Stimulated activated CD8-positive, alpha-beta memory T cell treated with anti-CD3 and anti-CD28 coated beads, Interleukin-7, amount 100 ng/mL, for 24 hours (primary cell): ENCODE results near the gene VDAC1.
"Not testable (repeated sequence)": the region's sequence is repeated elsewhere in the genome, so short reads cannot be mapped to it uniquely, and the experiment has no call there.

Experiments used
- DNase-seq: peaks from one replicate; pipeline ENCODE4 v3.0.0-alpha.2; 2020; ENCODE audit warnings: low read depth

The VDAC1 gene

DNA sequence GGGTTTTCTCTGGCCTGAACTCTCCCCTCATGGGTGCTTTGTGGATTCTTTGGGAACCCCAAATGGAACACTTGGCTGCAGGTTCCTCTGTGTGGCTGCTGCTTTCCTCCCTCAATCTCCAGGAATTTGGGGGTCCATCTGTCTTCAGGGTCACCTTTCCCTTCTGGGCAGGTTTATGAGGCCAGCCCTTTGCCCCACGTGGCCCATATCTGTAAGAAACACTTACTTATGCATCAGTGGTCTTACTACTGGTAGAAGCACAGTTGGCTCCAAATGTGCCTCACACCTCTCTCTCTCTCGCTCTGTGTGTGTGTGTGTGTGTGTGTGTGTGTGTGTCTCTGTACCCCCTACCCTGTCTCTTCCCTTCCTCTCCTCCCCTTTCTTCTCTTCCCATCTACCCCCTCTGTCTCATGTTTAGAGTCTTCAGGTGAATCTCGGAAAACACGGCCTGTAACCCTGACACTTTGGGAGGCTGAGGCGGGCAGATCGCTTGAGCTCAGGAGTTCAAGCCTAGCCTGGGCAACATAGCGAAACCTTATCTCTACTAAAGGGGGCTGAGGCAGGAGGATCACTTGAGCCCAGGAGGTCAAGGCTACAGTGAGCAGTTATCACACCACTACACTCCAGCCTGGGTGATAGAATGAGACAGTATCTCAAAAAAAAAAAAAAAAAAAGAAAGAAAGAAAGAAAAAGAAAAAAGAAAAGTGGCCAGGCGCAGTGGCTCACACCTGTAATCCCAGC is 63.1 kb downstream of the VDAC1 start:
- no peak for DNase-seq

DNA sequence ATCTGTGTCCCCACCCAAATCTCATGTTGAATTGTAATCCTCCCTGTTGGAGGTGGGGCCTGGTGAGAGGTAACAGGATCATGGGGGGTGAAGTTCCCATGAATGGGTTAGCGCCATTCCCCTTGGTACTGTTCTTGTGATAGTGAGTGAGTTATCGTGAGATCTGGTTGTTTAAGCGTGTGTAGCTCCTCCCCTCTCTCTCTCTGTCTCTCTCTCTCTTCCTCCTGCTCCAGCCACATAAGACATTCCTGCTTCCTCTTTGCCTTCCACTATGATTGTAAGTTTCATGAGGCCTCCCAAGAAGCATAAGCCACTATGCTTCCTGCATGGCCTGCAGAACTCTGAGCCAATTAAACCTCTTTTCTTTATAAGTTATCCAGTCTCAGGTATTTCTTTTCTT is 65.1 kb downstream of the VDAC1 start:
- no peak for DNase-seq

DNA sequence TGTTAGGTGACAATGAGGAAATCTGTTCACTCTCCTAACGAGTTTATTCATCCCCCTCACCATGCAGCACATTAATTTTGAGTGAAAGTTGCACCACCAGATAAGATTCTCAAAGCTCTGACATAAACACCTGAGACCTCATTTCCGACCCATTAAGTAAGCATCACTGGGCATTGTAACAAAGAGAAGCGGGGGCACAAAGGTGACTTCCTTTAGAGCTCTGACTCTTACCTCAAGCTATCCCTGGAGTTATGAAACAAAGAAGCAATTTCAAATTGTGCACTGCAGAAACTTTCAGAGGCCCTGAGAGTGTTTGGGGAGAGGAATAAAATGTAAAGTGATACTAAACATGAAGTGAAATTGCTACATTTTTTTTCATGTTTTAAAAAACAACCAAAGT is 65.8 kb downstream of the VDAC1 start:
- no peak for DNase-seq

DNA sequence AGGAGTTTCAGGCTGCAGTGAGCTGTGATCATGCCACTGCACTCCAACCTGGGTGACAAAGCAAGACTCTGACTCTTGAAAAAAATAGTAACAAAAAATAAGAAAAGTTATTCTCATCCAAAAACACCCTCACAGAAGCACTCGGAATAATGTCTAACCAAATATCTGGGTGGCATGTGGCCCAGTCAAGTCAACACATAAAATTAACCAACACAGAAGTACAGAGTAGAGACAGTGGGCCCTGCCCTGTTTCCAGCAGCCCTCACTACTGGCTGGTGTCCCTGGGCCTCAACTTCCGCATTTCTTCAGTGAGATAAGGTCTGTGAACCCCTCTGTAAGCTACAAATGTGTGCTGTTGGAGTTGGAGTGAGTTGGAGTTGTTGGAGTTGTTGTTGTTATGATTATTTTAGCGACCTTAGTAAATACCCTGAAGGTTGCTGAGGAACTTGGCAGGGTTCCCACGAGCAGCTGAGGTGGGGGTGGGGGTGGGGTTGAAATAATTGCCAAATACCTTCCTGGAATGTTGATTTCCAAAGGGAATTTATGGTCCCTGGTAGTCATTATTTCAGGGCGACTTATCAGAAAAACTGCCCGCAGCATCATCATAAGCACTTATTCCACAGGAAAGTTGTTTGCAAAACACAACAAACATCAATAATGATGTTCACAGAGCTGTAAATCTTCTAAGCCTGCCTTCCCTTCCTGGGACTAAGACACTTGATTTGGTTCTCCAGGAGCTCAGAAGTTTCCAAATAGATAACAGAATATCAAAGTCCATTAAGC is 66.5 kb downstream of the VDAC1 start:
- no peak for DNase-seq

DNA sequence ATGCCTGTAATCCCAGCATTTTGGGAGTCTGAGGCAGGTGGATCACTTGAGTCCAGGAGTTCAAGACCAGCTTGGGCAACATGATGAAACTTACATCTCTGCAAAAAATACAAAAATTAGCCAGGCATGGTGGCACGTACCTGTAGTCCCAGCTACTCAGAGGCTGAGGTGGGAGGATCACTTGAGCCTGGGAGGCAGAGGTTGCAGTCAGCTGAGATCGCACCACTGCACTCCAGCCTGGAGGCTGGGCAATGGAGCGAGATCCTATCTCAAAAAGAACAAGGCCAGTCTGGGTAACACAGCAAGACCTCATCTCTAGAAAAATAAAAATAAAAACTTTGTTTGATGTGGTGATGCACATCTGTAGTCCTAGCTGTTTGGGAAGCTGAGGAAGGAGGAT is 67.1 kb downstream of the VDAC1 start:
- DNase-seq = not testable (repeated sequence)

DNA sequence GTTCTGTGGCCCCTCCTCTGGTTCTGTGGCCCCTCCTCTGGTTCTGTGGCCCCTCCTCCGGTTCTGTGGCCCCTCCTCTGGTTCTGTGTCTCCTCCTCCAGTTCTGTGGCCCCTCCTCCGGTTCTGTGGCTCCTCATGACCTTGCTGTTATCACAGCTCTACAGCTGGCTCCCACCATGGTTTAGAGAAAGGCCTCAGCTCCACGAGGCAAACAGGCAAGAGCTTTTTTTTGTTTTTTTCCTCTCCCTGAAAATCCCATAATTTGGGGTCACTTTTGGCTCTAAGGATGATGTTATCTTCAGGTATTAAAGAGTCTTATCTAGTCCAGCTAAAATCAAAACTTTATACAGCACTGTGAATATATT is 68.1 kb downstream of the VDAC1 start:
- no peak for DNase-seq

DNA sequence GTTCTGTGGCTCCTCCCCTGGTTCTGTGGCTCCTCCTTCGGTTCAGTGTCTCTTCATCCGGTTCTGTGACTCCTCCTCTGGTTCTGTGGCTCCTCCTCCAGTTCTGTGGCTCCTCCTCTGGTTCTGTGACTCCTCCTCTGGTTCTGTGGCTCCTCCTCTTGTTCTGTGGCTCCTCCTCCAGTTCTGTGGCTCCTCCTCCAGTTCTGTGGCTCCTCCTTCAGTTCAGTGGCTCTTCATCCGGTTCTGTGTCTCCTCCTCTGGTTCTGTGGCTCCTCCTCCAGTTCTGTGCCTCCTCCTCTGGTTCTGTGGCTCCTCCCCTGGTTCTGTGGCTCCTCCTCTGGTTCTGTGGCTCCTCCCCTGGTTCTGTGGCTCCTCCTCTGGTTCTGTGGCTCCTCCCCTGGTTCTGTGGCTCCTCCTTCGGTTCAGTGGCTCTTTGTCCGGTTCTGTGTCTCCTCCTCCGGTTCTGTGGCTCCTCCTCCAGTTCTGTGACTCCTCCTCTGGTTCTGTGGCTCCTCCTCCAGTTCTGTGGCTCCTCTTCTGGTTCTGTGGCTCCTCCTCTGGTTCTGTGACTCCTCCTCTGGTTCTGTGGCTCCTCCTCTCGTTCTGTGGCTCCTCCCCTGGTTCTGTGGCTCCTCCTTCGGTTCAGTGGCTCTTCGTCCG is 68.7 kb downstream of the VDAC1 start:
- not testable (repeated sequence) for DNase-seq

DNA sequence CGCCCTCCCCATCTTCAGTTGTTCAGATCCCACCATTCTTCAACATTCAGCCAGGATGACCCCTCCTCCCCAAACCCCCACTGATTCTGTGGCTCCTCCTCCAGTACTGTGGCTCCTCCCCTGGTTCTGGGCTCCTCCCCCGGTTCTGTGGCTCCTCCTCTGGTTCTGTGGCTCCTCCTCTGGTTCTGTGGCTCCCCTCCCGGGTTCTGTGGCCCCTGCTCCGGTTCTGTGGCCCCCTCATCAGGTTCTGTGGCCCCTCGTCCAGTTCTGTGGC is 69.2 kb downstream of the VDAC1 start:
- DNase-seq = no peak

DNA sequence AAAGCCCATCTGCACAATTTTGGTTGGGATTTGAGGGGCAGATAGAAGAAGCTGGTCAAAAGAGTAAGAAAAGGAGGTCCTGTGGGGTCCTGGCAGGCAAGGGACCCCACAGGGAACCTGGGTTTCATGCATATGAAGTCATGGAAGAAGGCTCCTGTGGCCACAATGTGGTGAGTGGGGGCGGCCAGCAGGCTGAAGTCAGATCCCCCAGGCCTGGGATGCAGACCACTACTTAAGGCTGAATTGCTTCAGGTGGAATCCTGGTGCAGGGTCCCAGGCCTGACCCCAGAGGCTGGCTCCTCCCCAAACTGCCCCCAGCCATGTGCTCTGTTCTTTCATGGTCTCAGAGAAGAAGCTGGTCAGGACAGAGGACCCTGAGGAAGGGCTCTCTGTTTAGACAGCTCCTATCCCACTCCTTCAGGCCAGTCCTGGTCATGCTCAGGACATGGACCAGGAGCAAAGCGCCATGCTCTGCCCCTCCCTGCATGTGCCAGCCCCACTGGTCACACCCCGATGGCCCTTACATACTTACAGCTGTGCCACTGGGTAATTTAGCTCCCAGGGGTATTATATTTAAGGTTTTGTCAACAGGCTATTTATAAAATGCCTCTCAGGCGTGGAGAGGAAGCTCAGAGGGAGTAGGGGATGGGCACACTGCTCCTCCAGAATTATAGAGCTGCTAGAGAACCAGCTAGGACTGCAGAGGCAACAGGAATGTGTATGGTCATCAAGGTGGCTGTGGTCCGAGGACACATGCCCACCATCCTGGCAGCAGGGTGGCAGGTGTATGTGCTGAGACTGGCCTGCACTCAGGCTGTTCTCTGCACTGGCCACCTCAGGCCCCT is 69.7 kb downstream of the VDAC1 start:
- DNase-seq = no peak

DNA sequence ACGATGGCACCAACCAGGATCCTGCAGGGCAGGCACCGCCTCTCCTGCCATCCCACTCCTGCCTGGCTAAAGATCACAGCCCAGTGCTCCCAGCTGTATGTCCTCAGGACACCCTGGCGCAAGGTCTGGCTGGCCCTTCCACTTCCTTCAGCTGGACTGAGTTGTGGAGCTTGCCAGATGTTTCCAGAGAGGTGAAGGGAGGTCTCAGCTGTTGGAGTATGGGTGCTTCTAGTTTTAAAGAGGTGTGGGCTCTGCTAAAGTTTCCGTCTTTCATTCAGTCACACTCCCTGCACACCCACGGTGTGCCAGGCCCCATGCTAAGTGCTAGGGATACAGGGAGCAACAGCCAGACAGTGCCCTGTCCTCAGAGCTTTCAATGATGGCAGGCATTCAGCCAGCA is 70.5 kb downstream of the VDAC1 start:
- no peak for DNase-seq

DNA sequence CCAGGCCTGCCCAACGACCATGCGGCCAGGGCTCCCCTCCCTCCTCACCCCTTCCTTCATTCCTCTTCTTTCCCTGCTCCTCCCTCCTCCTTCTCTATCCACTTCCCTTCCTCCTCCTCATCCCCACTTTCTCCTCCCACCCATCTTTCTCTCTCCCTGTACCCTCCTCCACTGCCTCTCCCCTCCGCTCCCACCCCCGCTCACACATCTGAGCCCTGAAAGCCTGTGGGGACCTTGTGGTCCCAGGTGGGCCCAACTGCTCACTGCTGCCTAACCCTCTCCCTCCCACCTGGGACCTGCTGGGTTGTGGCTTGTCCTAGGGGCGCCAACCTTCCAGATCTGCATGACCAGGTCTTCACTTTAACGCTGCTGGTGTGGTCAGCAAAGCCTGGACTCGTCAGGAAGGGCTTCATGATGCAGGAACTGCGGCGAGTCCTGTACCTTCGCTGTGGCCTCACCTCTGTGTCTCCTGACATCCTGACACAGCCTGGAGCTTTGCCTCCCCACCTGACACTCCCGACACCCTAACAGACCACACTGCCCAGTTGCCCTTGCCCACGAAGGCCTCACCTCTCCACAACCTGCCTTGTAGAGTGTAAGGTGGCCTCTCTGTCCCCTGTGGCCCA is 71.0 kb downstream of the VDAC1 start:
- DNase-seq = no peak

DNA sequence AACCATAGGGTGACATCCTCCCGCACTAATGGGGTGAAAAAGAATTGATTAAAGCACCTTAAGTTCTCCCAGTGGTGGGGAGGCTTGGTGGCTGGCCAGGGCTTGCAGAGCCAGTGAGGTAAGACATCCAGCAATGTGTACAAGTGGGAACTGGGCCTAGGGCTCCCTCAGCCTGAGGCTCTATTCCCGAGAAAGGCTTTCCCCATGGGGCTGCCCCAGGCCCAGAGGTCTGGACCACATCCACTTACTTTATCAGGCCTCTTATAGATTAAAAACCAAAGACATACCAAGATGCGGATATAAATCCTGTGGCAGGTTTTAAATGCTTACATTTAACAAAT is 71.6 kb downstream of the VDAC1 start:
- no peak for DNase-seq

DNA sequence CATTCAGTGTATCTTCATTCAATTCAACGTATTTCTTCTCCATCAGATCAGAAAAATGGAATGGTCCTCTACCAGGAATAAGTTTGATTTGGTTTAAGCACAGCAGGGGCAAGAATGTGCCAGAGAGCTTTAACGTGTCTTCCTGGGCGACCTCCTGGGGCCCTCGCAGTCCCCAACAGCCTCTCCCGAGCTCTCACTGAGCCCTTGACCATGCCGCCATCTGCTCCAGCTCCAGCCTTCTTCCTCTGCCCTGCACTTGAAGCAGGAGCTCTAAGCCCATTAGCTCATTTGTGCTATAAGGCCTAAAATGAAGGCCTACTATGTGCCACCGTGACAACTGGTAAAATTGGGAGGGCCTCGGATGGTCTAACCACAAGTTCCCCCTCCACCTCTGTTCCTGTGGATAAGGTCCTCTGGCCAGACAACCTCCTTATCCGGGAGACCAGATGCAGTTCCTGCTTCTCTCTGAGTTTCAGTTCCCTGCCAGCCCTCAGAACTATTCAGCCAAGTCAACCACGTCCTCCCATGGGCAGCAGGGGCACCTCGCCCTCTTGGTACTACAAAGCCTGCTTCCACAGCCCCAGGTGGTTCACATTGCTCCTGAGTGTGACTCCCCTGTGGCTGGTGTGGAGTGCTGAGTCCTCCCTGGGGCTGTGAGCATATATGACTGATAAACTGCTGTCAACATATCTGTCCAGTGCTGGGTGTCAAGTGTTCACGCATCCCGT is 72.2 kb downstream of the VDAC1 start:
- no peak for DNase-seq

DNA sequence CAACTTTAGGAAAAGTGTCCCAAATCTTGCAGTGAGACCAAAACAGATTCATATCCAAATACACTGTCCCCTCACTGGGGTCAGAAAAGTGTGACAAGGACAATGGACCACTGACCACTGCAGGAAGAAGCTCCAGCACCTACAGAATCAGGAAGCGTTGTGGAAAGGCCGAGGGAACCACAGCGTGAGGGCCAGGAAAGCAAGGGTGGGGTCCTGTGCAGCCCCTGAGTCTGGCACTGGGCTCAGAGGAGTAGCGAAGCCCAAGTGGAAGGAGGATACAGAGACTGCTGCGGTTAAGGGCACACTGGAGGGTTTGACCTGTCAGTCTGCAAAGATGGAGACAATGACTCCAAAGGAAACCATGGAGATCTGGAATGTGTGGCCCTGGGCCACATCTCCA is 73.2 kb downstream of the VDAC1 start:
- DNase-seq = no peak

DNA sequence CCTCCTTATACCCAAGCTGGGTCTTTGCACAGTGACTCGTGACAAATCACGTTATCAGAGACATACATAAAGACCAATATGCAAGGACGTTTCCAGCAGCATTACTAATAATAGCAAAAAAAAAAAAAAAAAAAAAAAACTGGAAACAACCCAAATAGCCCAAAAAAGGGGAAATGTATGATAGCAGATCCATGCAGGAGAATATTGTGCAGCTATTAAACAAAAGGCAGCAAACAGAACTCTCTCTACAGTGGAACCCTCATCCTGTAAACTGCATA is 74.0 kb downstream of the VDAC1 start:
- DNase-seq = no peak

DNA sequence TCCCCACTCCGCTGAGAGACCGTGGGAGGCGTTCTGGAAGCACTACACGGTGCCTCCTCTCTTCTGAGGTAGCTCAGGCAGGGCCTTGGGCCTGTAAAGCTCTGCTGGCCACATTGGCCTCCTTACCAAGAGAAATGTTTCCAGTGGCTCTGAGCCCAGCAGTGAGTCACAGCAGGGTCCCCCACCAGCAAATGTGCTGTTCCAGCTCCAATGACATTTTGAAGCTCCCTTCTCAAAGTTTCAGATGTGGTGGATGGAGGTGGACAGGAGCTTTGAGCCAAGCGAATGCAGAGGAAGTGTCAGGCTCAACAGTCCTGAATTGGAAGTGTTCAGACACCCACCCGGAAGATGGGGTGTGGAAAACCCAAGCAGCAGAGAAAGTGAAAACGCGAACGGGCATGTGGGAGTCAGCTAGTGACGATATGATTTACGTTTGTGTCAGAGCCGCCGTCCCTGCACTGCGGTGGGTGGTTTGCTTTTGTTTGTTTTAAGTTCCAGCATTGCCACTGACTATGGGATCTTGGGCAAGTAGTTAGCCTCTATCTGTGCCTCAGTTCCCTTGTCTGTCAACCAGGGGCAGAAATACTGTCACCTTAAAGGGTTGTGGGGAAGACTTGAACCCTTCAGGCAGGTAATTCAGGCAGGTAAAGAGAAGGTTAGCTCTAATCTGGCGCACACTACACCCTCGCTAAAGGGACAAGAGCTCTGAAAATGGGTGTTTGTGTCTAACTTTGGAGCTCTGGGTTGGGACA is 74.5 kb downstream of the VDAC1 start:
- peak; percentile 30 for DNase-seq

DNA sequence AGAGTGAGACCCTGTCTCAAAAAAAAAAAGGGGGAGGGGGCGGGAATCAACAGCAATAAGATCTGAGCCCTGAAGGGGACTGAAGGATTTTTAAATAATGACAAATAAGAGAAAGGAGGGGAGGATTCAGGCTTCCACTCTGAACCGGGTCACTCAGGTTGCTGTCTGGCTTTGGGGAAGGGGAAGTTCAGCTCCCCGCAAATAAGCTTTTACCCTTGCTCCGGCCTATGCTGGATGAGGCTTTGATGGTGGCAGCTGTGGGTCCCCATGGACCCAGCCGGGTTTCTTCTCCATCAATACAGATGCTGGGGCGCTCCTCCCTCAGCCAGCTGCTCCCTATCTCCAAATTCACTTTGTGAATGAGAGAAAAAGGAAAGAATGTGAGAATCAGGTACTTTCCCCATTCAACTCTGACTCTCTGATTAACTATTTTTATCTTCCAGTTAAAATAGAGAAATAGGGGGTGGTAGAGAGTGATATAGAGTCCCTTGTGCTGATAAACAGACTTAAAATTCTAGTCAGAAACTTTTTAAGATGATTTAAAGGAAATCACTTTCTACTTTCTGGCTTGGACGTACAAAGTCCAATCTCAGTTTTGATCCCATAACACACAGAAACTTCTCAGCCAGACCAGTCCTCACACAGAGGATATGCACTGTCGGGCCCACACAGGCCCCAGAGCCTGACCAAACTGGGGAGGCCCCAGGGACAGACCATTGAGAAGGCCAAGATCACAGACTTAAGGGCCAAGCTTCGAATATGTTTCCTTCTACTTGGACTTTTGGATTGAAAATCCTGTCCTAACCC is 76.0 kb downstream of the VDAC1 start:
- DNase-seq = no peak

DNA sequence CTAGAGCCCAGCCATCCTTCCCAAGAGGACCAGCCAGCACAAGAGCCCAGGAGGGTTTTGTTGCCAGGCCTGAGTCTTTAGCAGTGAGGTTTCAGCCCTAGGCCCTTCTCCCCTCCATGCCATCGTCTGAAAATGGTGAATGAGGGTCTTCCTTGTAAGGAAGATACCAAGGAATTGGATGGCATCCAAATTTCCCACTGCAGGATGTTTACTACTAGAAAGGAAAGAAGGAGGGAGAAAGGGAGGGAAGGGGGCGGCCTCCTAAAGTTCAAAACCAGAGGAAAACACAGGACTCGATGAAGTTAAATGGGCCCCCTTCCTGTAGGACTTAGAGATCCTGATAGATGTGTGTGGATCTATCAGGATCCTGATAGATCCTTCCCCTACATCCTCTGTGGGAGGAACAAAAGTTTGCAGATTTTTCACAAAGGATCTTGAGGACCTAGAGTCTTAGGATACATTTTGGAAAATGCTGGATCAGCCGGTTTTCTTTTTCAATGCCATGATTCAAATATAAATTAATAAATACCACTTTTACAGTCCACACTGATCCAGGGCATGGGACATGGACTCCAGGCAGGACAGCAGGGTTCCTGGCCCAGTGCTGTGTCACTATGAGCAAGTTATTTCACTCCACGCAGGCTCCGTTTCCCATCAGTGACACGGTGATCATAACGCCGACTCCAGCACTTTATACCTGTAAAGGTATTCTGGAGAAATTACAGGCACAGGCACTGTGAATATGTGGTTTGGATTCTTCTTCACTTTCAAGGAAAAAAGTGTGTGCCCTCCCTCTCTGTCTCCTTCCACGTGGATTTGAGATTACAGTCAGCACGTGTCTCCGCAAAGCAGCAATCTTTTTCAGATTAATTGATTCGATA is 77.2 kb downstream of the VDAC1 start:
- DNase-seq = no peak
